Neural progenitor cell (in vitro differentiated cells): ENCODE data around the gene TJP1. TPM values are rescaled to one million over a fixed set of nuclear protein-coding genes. Genes with fewer than 3 reads are reported as not detected.

Source experiments
- DNase-seq: peaks from one replicate; pipeline ENCODE4 v3.0.0-alpha.2; 2016; ENCODE audit warnings: low spot score
- H2AFZ ChIP-seq: fragments of 200-600 bp; sonication (generic); replicated peaks from 2 replicates; pipeline ENCODE4 v1.6.1; 2016; ENCODE audit warnings: antibody characterized with exemption
- H3F3A ChIP-seq: fragments of 200-600 bp; sonication (generic); 2 replicates; pipeline ENCODE4 v1.6.1; 2016; ENCODE audit warnings: antibody characterized with exemption, low read depth
- H3K27ac ChIP-seq: fragments of 200-600 bp; sonication (generic); 2 replicates; pipeline ENCODE4 v1.5.1; 2016; ENCODE audit warnings: mild to moderate bottlenecking
- H3K27me3 ChIP-seq: fragments of 200-600 bp; sonication (generic); 2 replicates; pipeline ENCODE4 v1.6.1; 2016; ENCODE audit warnings: mild to moderate bottlenecking, moderate library complexity
- H3K36me3 ChIP-seq: fragments of 200-600 bp; sonication (generic); 2 replicates; pipeline ENCODE4 v1.5.1; 2016
- H3K4me1 ChIP-seq: fragments of 200-600 bp; sonication (generic); 2 replicates; pipeline ENCODE4 v1.6.1; 2016; ENCODE audit warnings: mixed run types
- H3K4me2 ChIP-seq: fragments of 200-600 bp; sonication (generic); 2 replicates; pipeline ENCODE4 v1.6.1; 2016
- H3K4me3 ChIP-seq: fragments of 200-600 bp; sonication (generic); 2 replicates; pipeline ENCODE4 v1.5.1; 2016
- H3K79me2 ChIP-seq: fragments of 200-600 bp; sonication (generic); 2 replicates; pipeline ENCODE4 v1.6.1; 2016; ENCODE audit warnings: low read depth
- H3K9ac ChIP-seq: fragments of 200-600 bp; sonication (generic); 2 replicates; pipeline ENCODE4 v1.6.1; 2016
- H3K9me3 ChIP-seq: fragments of 200-600 bp; sonication (generic); 2 replicates; pipeline ENCODE4 v1.5.1; 2016; ENCODE audit warnings: low read depth
- H4K20me1 ChIP-seq: fragments of 200-600 bp; sonication (generic); 2 replicates; pipeline ENCODE4 v1.6.1; 2016; ENCODE audit warnings: low read depth
- H3K27ac Mint-ChIP-seq: 3 replicates; pipeline ENCODE4 v1.8.0; 2021; ENCODE audit warnings: mixed read lengths
- H3K27me3 Mint-ChIP-seq: 2 replicates; pipeline ENCODE4 v1.8.0; 2022; ENCODE audit warnings: low read depth, mild to moderate bottlenecking, inconsistent platforms, moderate library complexity, mixed read lengths; ENCODE audit not compliant: insufficient read depth
- H3K36me3 Mint-ChIP-seq: 3 replicates; pipeline ENCODE4 v1.8.0; 2021; ENCODE audit warnings: mixed read lengths
- H3K4me1 Mint-ChIP-seq: 3 replicates; pipeline ENCODE4 v1.8.0; 2021; ENCODE audit warnings: mixed read lengths
- H3K4me3 Mint-ChIP-seq: 3 replicates; pipeline ENCODE4 v1.8.0; 2021; ENCODE audit warnings: mild to moderate bottlenecking, moderate library complexity, mixed read lengths
- H3K9me3 Mint-ChIP-seq: 3 replicates; pipeline ENCODE4 v1.8.0; 2020; ENCODE audit warnings: mixed read lengths
- CTCF ChIP-seq: fragments of 200-600 bp; sonication (generic); IDR thresholded peaks from 2 replicates; pipeline ENCODE4 v1.5.1; 2017; ENCODE audit warnings: antibody characterized with exemption, mild to moderate bottlenecking
- EZH2 ChIP-seq: fragments of 200-600 bp; sonication (generic); IDR thresholded peaks from 2 replicates; pipeline ENCODE4 v1.6.1; 2017; ENCODE audit warnings: antibody characterized with exemption, mild to moderate bottlenecking, moderate library complexity
- EZH2phosphoT487 ChIP-seq: fragments of 200-600 bp; sonication (generic); IDR thresholded peaks from 2 replicates; pipeline ENCODE4 v1.6.1; 2017; ENCODE audit warnings: antibody characterized with exemption
- total RNA-seq: library from RNA; depleted of rRNA; stranded (reverse); fragments of >200 nt; gene quantifications from 2 replicates; pipeline ENCODE4 v1.2.3, GENCODE V29; 2015; ENCODE audit warnings: low replicate concordance

TJP1 gene
- total RNA-seq, 1 donor from 2014 or later, result 126 TPM

DNA sequence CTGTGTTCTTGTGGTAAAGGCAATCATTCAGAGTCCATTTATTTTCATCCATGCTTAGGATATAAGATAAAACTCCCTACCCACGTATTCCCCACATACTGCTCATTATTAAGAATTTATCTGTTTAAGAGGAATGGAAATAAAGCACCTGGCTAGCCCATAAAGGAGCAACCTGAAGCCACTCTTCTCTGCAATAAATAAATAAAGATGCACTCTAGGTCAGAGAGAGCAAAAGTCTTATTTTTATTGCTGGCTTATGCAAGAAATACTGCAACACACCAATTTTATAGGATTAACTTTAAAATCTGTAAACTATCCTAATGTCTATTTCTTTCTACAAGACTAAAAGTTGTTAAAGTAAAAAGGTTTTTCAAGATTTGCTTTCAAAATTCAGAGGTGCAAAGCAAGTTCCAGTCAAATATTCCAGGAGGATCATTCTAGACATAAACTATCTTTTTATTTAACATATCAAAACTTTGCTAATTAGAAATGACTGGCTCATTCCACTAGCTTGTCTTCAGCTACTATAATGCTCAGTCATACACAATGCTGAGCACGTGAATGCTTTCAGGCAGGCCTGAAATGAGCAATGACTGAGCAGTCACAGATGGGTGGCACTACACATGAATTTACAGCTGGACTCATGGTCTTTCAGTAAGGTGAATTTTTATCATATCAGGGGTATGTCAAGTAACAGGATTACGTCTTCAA lies 7.1 kb downstream of the TJP1 start:
- H3K4me3 ChIP-seq, result no peak overlapping the region
- no peaks in the 10 kb centered on the region for H3K36me3 ChIP-seq
- H3K9ac ChIP-seq, result no peak overlapping the region
- no peak overlapping the region for H3K27ac ChIP-seq
- DNase-seq, result no peak
- Mint-ChIP-seq H3K27ac (no peak overlapping the region), H3K9me3 (peaks cover 25% of the 10 kb centered on the region), H3K4me1 (peaks cover 20% of the 10 kb centered on the region), H3K4me3 (no peak overlapping the region), H3K36me3 (peaks cover 41% of the 10 kb centered on the region), H3K27me3 (peaks cover 3% of the 10 kb centered on the region)
- no peak overlapping the region for H3K4me2 ChIP-seq
- H4K20me1 ChIP-seq, result peaks cover 79% of the 10 kb centered on the region
- H3F3A ChIP-seq, result no peaks in the 10 kb centered on the region
- no peak overlapping the region for H2AFZ ChIP-seq
- H3K27me3 ChIP-seq, result no peaks in the 10 kb centered on the region
- H3K79me2 ChIP-seq, result peaks cover 100% of the 10 kb centered on the region
- H3K4me1 ChIP-seq, result peaks cover 24% of the 10 kb centered on the region
- TF ChIP-seq CTCF (no peak), EZH2 (no peak), EZH2phosphoT487 (no peak)
- H3K9me3 ChIP-seq, result no peaks in the 10 kb centered on the region

- Histone ChIP-seq H3K4me2 (no peak overlapping the region), H3K27me3 (no peaks in the 10 kb centered on the region), H3K36me3 (no peaks in the 10 kb centered on the region), H2AFZ (no peak overlapping the region), H3K9me3 (no peaks in the 10 kb centered on the region), H3K4me3 (no peak overlapping the region), H4K20me1 (peaks cover 67% of the 10 kb centered on the region), H3F3A (no peaks in the 10 kb centered on the region), H3K27ac (no peak overlapping the region), H3K79me2 (peaks cover 100% of the 10 kb centered on the region), H3K4me1 (peaks cover 14% of the 10 kb centered on the region), H3K9ac (no peak overlapping the region)
- Mint-ChIP-seq H3K4me1 (peaks cover 10% of the 10 kb centered on the region), H3K27ac (no peak overlapping the region), H3K9me3 (peaks cover 27% of the 10 kb centered on the region), H3K4me3 (no peak overlapping the region), H3K36me3 (peaks cover 36% of the 10 kb centered on the region), H3K27me3 (peaks cover 6% of the 10 kb centered on the region)
- no peak for TF ChIP-seq EZH2
- TF ChIP-seq CTCF, result no peak
- TF ChIP-seq EZH2phosphoT487, result no peak
- no peak for DNase-seq
Measured at GRCh38 chr15:29813009-29813408, 9.3 kb downstream of the TJP1 start.

DNA sequence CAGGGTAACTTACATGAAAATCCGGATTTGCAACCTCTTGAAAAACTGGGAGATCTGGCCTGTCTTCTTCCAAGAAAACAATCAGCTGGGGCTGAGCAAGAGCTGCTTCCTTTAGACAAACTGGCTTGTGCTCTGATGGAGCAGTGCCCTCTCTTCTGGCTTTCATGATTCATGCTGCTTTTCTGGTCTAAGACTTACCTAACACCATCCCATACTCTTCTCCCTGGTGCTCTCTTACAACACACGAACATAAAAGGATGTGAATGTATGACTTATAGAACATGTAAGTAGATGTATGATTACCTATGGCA lies 9.9 kb downstream of the TJP1 start:
- no peak for DNase-seq
- peaks cover 25% of the 10 kb centered on the region for H3K9me3 Mint-ChIP-seq
- H3K36me3 ChIP-seq, result no peaks in the 10 kb centered on the region
- H3K4me1 ChIP-seq, result peaks cover 14% of the 10 kb centered on the region
- no peak overlapping the region for H2AFZ ChIP-seq
- no peaks in the 10 kb centered on the region for H3K9me3 ChIP-seq
- H3K36me3 Mint-ChIP-seq, result peaks cover 34% of the 10 kb centered on the region
- H3K27me3 ChIP-seq, result no peaks in the 10 kb centered on the region
- peaks cover 10% of the 10 kb centered on the region for H3K4me1 Mint-ChIP-seq
- no peaks in the 10 kb centered on the region for H3F3A ChIP-seq
- H3K4me3 ChIP-seq, result no peak overlapping the region
- no peak overlapping the region for H3K27ac Mint-ChIP-seq
- no peak for TF ChIP-seq EZH2
- TF ChIP-seq EZH2phosphoT487, result no peak
- H3K27me3 Mint-ChIP-seq, result peaks cover 6% of the 10 kb centered on the region
- H3K79me2 ChIP-seq, result peaks cover 100% of the 10 kb centered on the region
- H3K4me3 Mint-ChIP-seq, result no peak overlapping the region
- no peak overlapping the region for H3K27ac ChIP-seq
- peaks cover 72% of the 10 kb centered on the region for H4K20me1 ChIP-seq
- no peak overlapping the region for H3K9ac ChIP-seq
- no peak overlapping the region for H3K4me2 ChIP-seq

DNA sequence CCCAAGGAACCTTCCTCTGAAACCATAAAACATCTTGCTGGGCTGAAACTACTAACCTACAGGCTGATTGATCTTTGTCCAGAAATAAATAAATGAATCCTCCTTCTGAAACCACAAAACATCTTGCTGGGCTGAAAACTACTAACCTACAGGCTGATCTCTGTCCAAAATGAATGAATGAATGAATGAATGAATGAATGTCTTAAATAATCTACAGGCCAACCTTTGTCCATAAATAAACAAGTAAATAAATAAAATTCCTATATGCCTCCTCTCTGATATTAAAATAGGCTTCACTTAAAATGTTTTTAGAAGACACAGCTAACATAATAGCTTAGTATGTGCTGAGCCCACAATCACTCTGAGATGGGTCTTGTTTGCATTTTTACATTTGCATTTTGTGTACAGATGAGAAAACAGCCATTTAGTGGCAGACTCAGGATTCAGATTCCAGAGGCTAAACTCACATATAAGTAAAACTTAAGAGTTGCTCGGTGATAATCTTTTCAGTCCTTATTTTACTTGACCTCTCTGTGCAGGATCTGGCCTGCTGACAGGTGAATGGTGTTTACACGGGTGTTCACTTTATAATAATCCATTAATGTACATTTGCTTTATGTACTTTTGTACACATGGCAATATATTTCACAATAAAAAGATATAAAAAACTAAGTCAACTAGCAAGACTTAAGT lies 10.4 kb downstream of the TJP1 start:
- H3K27me3 ChIP-seq, result no peaks in the 10 kb centered on the region
- peaks cover 23% of the 10 kb centered on the region for H3K9me3 Mint-ChIP-seq
- H3K36me3 ChIP-seq, result no peaks in the 10 kb centered on the region
- peaks cover 74% of the 10 kb centered on the region for H4K20me1 ChIP-seq
- H3K9ac ChIP-seq, result no peak overlapping the region
- H3K27me3 Mint-ChIP-seq, result peaks cover 3% of the 10 kb centered on the region
- peaks cover 32% of the 10 kb centered on the region for H3K36me3 Mint-ChIP-seq
- H3K4me3 Mint-ChIP-seq, result no peak overlapping the region
- no peak overlapping the region for H3K27ac ChIP-seq
- no peak overlapping the region for H2AFZ ChIP-seq
- H3K4me3 ChIP-seq, result no peak overlapping the region
- H3K4me1 Mint-ChIP-seq, result peaks cover 10% of the 10 kb centered on the region
- H3F3A ChIP-seq, result no peaks in the 10 kb centered on the region
- DNase-seq, result no peak
- H3K27ac Mint-ChIP-seq, result no peak overlapping the region
- H3K9me3 ChIP-seq, result no peaks in the 10 kb centered on the region
- TF ChIP-seq EZH2phosphoT487 (no peak), EZH2 (no peak), CTCF (no peak)
- peaks cover 14% of the 10 kb centered on the region for H3K4me1 ChIP-seq
- H3K79me2 ChIP-seq, result peaks cover 100% of the 10 kb centered on the region
- no peak overlapping the region for H3K4me2 ChIP-seq
